ENCODE results near the gene BPIFB2.

BPIFB2 gene

GRCh38 chr20:32986331-32986966 is 21.1 kb upstream of the BPIFB2 start:
- DNase-seq: no peak

- DNase-seq: no peak
These were observed 20.3 kb upstream of the BPIFB2 start for GRCh38 chr20:32987044-32987825.

GRCh38 chr20:32988008-32988407 is 19.5 kb upstream of the BPIFB2 start:
- no peak for DNase-seq

DNA sequence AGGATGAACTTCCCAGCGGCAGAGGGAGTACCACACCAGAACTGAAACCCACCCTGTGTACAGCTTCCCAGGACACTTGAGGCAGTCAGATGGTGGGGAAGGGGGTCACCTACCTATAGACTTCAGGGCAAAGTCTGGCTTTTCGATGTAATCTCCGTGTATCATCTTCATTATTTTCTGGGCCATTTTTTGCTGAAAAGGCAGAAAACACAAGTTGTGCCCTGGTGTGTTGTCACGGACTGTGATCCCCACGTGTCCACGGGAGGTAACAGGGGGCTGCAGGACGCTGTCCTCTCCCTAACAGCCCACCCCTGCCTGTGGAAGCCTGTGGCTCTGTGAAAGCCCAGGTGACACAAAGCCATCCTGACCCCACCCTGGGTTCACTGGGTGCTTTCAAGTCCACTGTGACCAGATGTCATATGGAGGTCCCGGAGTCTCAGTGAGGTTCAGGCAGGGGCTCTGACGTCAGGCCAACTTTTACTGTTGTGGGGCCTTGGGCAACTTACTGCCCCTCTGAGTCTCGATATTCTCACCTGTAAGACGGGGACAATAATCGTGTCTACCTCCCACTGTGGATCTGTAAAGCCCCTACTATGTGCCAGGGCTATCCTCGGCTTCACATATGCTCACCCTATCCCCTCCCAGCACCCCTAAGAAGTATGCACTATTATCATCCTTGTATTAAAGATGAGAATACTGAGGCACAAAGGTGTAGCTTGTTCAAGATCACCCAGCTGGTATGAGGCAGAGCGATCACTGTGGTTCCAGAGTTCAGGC is 17.8 kb upstream of the BPIFB2 start:
- DNase-seq: no peak

GRCh38 chr20:32990426-32990825 is 17.1 kb upstream of the BPIFB2 start:
- no peak for DNase-seq

DNA sequence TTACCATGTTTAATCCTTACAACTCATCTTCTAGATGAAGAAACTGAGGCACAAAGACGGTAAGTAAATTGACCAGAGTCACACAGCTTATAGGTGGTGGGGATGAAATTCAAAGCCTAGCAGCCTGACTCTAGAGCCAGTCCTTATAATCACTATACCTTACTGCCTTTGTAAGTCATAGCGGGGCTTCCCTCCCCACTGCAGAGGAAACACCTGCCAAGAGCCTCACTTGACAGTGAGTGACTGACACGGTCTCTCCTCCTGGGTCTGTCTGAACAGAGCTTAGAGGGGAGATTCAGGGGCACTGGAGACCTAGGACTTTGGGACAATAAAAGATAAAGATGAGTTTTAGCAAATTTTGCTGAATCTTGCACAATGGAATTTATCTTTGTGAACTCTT is 16.1 kb upstream of the BPIFB2 start:
- no peak for DNase-seq

DNA sequence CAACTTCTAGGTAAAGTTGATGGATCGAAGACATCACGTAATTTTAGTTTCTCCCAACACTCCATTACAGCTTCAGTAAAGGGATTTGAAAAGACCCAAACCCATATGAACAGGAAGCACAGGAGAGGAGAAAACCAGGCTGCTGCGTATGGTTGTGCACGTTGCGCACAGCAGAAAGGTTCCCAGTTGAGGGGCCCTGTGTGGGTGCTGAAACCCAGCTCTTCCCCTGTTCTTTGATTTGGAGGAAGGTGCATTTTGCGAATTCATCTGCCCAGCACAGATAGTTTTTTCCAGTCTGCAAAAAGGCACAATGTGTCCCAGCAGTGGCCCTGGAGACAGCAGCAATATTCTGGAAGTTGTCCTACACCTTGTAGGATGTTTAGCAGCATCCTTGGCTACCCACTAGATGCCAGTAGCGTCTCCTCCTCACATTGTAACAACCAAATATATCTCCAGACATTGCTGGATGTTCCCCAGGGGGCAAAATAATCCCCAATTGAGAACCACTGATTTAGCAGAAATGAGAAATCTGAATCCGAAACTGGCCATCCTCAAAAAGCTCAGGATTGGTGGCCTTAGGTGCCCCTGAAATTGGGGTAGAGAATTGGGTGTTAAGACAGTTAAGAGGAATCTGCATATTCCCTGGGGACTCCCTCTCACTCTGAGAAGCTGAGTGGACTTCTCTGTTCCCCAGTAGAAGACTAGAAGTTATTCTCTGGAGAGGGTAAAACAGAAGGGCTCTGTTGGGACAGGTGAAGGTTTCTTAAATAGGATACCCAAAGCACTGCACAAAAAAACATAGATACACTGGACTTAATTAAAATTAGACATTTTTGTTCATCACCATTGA is 15.5 kb upstream of the BPIFB2 start:
- no peak for DNase-seq

- DNase-seq: no peak
These were observed 13.9 kb upstream of the BPIFB2 start for GRCh38 chr20:32993496-32994050.

DNA sequence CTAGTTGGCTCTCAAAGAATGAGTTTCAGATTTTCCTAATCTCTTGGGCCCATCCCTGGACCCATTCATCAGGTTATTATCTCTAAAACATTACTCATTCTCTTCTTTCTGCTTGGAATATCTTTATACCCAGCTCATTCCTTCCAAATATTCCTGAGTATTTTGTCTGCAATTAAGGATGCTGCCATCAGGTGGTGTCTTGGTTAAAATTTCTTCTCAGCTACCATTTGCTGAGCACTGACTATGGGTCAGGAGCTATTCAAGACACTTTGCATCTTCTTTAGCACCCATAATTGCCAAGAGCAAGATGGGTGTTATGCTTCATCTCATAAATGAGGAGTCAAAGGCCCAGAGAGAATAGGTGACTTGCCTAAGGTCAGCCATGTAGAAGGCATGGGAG is 11.7 kb upstream of the BPIFB2 start:
- no peak for DNase-seq

DNA sequence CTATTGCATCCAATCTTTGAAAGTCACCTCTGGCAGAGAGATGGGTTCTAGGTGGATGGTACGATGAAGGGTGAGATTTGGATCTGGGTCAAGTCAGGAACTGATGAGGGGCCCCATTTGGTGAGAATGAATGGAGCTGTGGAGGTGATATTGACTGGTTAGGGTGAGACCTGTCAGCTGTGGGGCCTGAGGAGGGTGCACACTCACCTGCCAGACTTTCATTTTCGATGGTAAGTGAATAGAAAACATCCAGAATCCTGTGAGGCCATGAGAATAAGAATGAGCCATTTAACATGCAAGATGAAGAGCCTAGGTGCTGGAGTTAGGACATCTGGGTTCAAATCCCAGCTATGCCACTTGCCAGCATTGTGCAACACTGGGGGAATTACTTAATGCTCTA is 10.1 kb upstream of the BPIFB2 start:
- DNase-seq: no peak

DNA sequence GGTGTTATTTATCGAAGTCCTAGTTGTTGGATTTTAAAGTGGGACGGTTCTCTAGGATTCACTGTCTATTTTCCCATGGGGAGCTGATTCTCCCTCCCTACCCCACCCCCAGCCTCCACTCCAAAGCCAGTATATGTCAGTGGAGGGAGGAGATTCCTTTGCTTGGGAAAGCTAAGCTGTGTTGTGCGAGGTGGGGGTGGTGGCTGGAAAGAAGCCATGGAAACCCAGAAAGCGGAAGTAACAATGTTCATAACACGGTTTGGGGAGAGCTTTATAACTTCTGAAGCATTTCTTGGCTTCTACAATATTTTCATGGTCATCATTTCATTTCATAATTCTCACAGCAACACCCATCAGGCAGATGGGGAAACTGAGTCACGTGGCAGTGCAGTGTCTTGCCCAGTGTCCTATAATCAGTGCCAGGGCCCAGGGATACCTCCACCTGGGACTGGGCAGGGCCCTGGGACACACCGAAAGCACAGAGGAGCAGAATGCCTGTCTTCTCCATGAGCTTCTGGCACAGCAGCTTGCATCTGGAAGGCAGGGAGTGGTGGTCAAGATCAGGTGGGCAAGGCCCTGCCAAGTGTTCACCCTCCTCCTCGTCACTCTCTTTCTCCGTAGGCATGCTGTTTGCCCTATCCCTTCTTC is 7.8 kb upstream of the BPIFB2 start:
- no peak for DNase-seq

DNA sequence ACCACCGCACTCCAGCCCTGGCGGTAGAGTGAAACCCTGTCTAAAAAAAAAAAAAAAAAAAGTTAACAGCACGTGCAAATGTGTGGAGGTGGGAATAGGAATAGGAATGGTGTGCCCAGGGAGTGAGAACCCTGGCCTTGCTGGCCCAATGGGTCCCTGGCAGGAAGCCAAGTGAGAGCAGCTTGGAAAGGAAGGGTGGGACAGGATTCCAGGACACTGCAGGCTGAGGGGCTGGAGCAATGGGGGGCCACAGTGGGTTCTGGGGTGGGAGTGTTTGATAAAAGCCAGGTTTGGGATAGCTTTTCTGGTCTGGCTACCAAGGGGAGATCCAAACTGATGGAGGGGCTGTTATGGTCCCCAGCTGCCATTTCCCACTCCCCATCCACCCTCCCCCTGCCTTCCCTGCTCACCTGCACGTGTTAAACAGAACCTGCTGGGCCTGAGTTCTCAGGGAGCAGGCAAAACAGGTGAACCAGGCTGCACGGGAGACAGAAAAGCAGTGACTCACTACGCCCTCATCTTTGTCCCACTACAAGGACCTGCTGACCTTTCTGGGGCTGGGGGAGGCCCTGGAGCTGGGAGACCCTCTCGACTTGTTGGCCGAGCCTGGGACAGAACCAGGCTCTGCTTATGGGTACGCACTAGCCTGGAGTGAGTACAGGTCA is 6.6 kb upstream of the BPIFB2 start:
- DNase-seq: no peak

GRCh38 chr20:33002087-33002808 is 5.3 kb upstream of the BPIFB2 start:
- DNase-seq: no peak

DNA sequence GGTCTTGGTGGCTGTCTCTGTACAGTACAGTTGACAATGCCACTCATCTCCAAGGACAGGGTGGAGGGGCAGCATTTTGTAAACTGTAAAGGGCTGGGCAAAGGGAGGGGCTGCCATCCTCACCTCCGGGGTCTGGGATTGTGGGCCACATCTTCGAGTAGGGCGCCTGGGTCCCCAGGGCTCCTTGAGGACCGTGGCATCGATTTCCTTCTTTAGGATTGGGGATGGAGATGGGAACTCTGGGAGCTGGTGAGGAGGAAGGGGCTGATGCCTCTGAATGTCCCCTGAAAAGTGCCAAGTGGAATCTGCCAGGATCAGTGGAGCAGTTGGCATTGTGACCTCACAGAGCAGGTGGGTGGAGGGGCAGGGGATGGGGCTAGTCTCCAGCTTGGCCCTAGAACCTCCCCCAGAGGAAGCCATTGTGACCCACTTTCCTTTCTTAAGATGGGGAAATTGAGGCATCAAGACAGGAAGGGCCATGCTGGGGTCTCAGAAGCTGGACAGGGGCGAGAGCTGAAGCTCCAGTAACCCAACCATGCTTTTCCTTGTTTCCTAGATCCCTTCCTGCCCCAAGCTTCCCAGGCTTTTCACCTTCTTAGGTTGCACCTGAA is 3.3 kb upstream of the BPIFB2 start, which contains the start of gene SUN5:
SUN5 (minus strand) TSS at position 293 of the 611 bp plus-strand sequence; CDS start at position 200, 93 bp downstream.
- no peak for DNase-seq

- DNase-seq: peak in 2 of 5 experiments; percentile 20 to 52
These were observed 2.4 kb upstream of the BPIFB2 start for GRCh38 chr20:33005132-33005566.

DNA sequence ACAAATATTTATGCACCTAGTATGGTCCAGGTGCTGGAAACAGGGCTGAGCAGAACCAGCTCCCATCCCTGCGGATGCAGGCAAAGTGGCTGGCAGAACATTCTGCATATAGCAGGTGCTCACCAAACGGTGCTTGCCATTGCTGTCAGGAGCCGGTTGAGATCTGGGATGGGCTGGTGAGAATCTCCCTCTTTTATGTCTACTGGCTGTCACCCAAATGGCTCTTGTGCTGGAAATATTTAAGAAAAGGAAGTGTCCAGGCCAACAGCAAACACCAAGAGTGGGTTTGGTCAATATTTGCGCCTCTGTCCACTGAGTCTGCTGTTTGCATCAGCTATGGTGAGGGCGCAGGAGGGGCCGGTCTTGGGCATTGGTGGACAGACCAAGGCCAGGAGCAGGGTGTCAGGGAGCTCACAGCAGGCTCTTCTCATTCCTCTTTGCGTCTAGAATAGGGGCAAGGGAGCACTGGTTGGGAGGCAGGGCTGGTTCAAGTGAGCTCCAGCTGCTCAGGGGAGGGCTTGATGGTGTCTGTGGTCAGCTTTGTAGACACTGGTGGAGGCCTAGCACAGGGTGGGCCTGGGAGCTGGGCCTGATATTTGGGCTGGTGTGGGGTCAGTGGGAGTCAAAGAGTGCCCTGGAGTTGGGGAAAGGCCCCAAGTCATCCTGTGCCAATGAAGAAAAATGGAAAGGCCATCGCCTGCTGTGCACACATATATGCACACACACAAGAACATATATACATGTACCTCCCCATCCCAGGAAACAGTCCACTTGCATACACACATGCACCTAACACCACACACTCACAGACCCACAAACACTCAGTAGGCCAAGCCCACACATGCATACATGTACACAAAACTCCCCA is 1.4 kb upstream of the BPIFB2 start:
- no peak for DNase-seq

DNA sequence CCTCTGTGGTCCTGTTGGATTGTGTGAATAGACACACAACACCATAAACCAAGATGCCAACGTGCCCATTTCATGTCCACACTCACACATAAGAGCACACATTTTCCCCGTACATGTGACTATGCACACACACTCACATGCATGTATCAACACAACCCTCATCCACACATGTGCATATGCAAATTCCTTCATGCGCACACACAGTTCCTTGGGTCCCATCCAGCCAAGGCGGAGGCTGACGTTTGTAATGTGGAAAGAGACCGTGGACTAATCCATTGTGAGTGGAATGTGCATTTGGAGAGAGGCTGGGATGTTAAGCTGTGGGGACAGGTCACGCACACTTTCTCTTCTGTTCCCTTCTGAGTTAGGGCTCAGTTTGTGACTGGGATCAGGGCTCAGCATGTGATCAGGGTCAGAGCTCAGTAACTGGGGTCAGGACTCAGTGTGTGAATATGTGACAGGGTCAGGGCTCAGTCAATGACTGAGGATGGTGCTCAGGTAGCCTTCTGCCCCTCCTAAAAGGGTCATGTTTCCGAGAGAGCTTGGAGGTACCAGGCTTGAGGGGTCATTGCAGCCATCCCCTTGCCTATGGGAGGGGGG is 628 bp upstream of the BPIFB2 start:
- no peak for DNase-seq

All from T-helper 2 cell (primary cell).